WTC11 (cell line): Measurements from ENCODE around the gene PDE11A. TPM values are rescaled to one million over a fixed set of nuclear protein-coding genes. Genes with fewer than 3 reads are reported as not detected.

Experiments used
- ATAC-seq: fragments of 200-7000 bp; cut with Tn5 transposase; 2 replicates; pipeline ENCODE4 v1.10.0; 2021; ENCODE audit warnings: mild to moderate bottlenecking, moderate library complexity
- CTCF ChIA-PET: fragments of 300-600 bp; sonication (Branson Sonifier 250); formaldehyde crosslinking; loops from one replicate; lab custom pipeline; 2021; ENCODE audit warnings: antibody characterized with exemption; lab: Charles Lee
- POLR2A ChIA-PET: fragments of 350-600 bp; sonication (Branson Sonifier 250); formaldehyde crosslinking; loops from one replicate; lab custom pipeline; 2021; ENCODE audit warnings: antibody characterized with exemption; lab: Charles Lee
- DNase-seq: peaks from one replicate; pipeline ENCODE4 v3.0.0; 2021; ENCODE audit warnings: low spot score
- H3K27ac Mint-ChIP-seq: 2 replicates; pipeline ENCODE4 v1.8.0; 2021; ENCODE audit warnings: mixed read lengths
- H3K27me3 Mint-ChIP-seq: 2 replicates; pipeline ENCODE4 v1.8.0; 2021; ENCODE audit warnings: low read depth, mild to moderate bottlenecking, moderate library complexity, mixed read lengths
- H3K36me3 Mint-ChIP-seq: 2 replicates; pipeline ENCODE4 v1.8.0; 2021; ENCODE audit warnings: mixed read lengths
- H3K4me1 Mint-ChIP-seq: 2 replicates; pipeline ENCODE4 v1.8.0; 2022; ENCODE audit warnings: mixed read lengths
- H3K4me3 Mint-ChIP-seq: 2 replicates; pipeline ENCODE4 v1.8.0; 2021; ENCODE audit warnings: mild to moderate bottlenecking, moderate library complexity, mixed read lengths
- H3K9me3 Mint-ChIP-seq: 2 replicates; pipeline ENCODE4 v1.8.0; 2021; ENCODE audit warnings: mixed read lengths
- ATF1 ChIP-seq: sonication (generic); formaldehyde crosslinking; IDR thresholded peaks from 2 replicates; pipeline ENCODE4 v1.8.1; 2023; ENCODE audit warnings: mild to moderate bottlenecking, moderate library complexity, missing genetic modification reagents
- CREM ChIP-seq: sonication (generic); formaldehyde crosslinking; IDR thresholded peaks from 2 replicates; pipeline ENCODE4 v1.8.1; 2022; ENCODE audit warnings: mild to moderate bottlenecking, missing genetic modification reagents, moderate library complexity
- GRHL2 ChIP-seq: fragments of 250-450 bp; sonication (Bioruptor Pico); IDR thresholded peaks from 2 replicates; pipeline ENCODE4 v1.8.0; 2022; ENCODE audit warnings: mild to moderate bottlenecking, moderate library complexity; ENCODE audit not compliant: insufficient replicate concordance, severe bottlenecking
- GTF2I ChIP-seq: fragments of 250-450 bp; sonication (Bioruptor Pico); conservative IDR thresholded peaks from 2 replicates; pipeline ENCODE4 v1.4.0; 2021; ENCODE audit warnings: mild to moderate bottlenecking
- MXD4 ChIP-seq: fragments of 250-450 bp; sonication (Bioruptor Pico); IDR thresholded peaks from 2 replicates; pipeline ENCODE4 v1.8.0; 2021; ENCODE audit warnings: mild to moderate bottlenecking, moderate library complexity, borderline replicate concordance
- NFYB ChIP-seq: sonication (generic); formaldehyde crosslinking; conservative IDR thresholded peaks from 2 replicates; pipeline ENCODE4 v1.8.0; 2022; ENCODE audit warnings: low read depth, missing genetic modification reagents
- NR2C2 ChIP-seq: sonication (generic); formaldehyde crosslinking; IDR thresholded peaks from 2 replicates; pipeline ENCODE4 v1.8.0; 2022; ENCODE audit warnings: mild to moderate bottlenecking, missing genetic modification reagents
- SP1 ChIP-seq: sonication (generic); formaldehyde crosslinking; conservative IDR thresholded peaks from 2 replicates; pipeline ENCODE4 v1.8.1; 2022; ENCODE audit warnings: missing genetic modification reagents
- TEAD1 ChIP-seq: sonication (generic); formaldehyde crosslinking; IDR thresholded peaks from 2 replicates; pipeline ENCODE4 v1.8.0; 2022; ENCODE audit warnings: mild to moderate bottlenecking, missing genetic modification reagents
- ZNF121 ChIP-seq: sonication (generic); formaldehyde crosslinking; IDR thresholded peaks from 2 replicates; pipeline ENCODE4 v1.8.0; 2023; ENCODE audit warnings: missing genetic modification reagents
- ZNF138 ChIP-seq: sonication (generic); formaldehyde crosslinking; conservative IDR thresholded peaks from 2 replicates; pipeline ENCODE4 v1.8.1; 2022; ENCODE audit warnings: mild to moderate bottlenecking, moderate library complexity, missing genetic modification reagents
- ZNF423 ChIP-seq: fragments of 250-450 bp; sonication (Bioruptor Pico); IDR thresholded peaks from 2 replicates; pipeline ENCODE4 v2.1.2; 2022; ENCODE audit warnings: mild to moderate bottlenecking, moderate library complexity
- total RNA-seq: library from RNA; stranded (reverse); gene quantifications from 3 replicates; pipeline ENCODE4 v1.2.3, GENCODE V29; 2021
- TF ChIP-seq, protein P1 (sequence below): sonication (generic); formaldehyde crosslinking; conservative IDR thresholded peaks from 2 replicates; pipeline ENCODE4 v1.8.1; 2022; ENCODE audit warnings: mild to moderate bottlenecking, missing genetic modification reagents
- TF ChIP-seq, protein P2 (sequence below): sonication (generic); formaldehyde crosslinking; IDR thresholded peaks from 2 replicates; pipeline ENCODE4 v1.8.1; 2022; ENCODE audit warnings: mild to moderate bottlenecking, missing genetic modification reagents, moderate library complexity, borderline replicate concordance
- TF ChIP-seq, protein P3 (sequence below): sonication (generic); formaldehyde crosslinking; IDR thresholded peaks from 2 replicates; pipeline ENCODE4 v1.8.1; 2023; ENCODE audit warnings: mild to moderate bottlenecking, missing genetic modification reagents
- TF ChIP-seq, protein P4 (sequence below): sonication (generic); formaldehyde crosslinking; IDR thresholded peaks from 2 replicates; pipeline ENCODE4 v1.8.0; 2022; ENCODE audit warnings: missing genetic modification reagents
- TF ChIP-seq, protein P5 (sequence below): sonication (generic); formaldehyde crosslinking; IDR thresholded peaks from 2 replicates; pipeline ENCODE4 v1.8.0; 2022; ENCODE audit warnings: mild to moderate bottlenecking, missing genetic modification reagents
- TF ChIP-seq, protein P6 (sequence below): fragments of 250-450 bp; sonication (Bioruptor Pico); IDR thresholded peaks from 2 replicates; pipeline ENCODE4 v1.9.0; 2021; ENCODE audit warnings: mild to moderate bottlenecking, borderline replicate concordance
- TF ChIP-seq, protein P7 (sequence below): sonication (generic); formaldehyde crosslinking; IDR thresholded peaks from 2 replicates; pipeline ENCODE4 v1.8.1; 2022; ENCODE audit warnings: missing genetic modification reagents, borderline replicate concordance
- TF ChIP-seq, protein P8 (sequence below): sonication (generic); formaldehyde crosslinking; IDR thresholded peaks from 2 replicates; pipeline ENCODE4 v1.8.0; 2023; ENCODE audit warnings: mild to moderate bottlenecking, missing genetic modification reagents

The PDE11A gene
- total RNA-seq, 1 experiment from 2014 or later: 0.13 TPM

DNA sequence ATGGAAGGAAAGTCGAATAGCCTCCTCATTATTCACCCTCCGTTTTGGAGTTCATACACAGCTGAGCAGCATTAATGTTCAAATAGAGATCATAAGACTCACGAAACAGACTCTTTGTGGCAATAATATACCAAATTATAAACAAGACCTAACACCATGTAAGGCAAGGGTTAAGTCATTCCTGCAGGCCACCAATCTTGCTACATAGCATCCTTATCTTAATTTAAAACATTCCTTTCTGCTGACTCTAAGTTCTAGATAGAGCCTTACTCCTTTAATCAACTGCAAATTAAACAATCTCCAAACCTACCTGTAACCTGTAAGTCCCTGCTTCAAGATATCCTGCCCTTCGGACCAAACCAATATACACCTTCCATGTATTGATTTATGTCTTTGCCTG, 178.0 kb downstream of the PDE11A start:
- POLR2A ChIA-PET: no interaction called here
- CTCF ChIA-PET: no interaction called here
- no peak for DNase-seq
- H3K36me3 Mint-ChIP-seq: no peaks in the 10 kb centered on the region
- no peaks in the 10 kb centered on the region for H3K9me3 Mint-ChIP-seq
- H3K4me1 Mint-ChIP-seq: peaks cover 21% of the 10 kb centered on the region
- no peak overlapping the region for H3K27ac Mint-ChIP-seq
- ATAC-seq: no peak
- no peak for TF ChIP-seq ZNF138 (CRISPR knock-in tag)
- no peak for TF ChIP-seq GTF2I (CRISPR knock-in tag)
- no peak for TF ChIP-seq ATF1
- TF ChIP-seq NR2C2: no peak
- no peak for TF ChIP-seq NFYB
- TF ChIP-seq GRHL2 (CRISPR knock-in tag): no peak
- TF ChIP-seq, protein P1, sequence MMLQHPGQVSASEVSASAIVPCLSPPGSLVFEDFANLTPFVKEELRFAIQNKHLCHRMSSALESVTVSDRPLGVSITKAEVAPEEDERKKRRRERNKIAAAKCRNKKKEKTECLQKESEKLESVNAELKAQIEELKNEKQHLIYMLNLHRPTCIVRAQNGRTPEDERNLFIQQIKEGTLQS (CRISPR knock-in tag): no peak
- TF ChIP-seq CREM (CRISPR knock-in tag): no peak
- no peak for TF ChIP-seq ZNF121 (CRISPR knock-in tag)
- TF ChIP-seq, protein P2, sequence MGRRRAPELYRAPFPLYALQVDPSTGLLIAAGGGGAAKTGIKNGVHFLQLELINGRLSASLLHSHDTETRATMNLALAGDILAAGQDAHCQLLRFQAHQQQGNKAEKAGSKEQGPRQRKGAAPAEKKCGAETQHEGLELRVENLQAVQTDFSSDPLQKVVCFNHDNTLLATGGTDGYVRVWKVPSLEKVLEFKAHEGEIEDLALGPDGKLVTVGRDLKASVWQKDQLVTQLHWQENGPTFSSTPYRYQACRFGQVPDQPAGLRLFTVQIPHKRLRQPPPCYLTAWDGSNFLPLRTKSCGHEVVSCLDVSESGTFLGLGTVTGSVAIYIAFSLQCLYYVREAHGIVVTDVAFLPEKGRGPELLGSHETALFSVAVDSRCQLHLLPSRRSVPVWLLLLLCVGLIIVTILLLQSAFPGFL (CRISPR knock-in tag): no peak
- TF ChIP-seq, all 79 proteins: peak for 0
- Mint-ChIP-seq H3K4me3 (no peak overlapping the region), H3K27me3 (no peaks in the 10 kb centered on the region)

DNA sequence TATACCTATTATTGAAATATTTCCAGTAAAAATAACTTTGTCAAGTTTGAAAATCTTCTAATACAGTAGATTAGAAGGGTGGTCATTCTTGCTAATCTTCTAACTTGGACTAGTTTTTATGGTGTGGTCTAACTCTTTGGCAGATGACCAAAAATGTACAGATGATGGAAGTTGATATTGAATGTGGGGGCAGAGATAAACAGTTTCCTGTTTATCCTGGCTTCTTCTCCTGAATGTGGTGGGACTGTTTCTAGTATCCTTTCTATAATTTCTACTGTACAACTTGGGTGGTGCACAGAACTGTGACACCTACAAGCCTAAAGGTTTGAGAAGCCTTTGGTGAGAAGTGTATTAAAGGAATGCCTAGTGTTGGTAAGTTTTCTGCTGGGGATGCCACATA, 178.7 kb downstream of the PDE11A start:
- ATAC-seq: no peak
- Mint-ChIP-seq H3K4me1 (peaks cover 28% of the 10 kb centered on the region), H3K36me3 (no peaks in the 10 kb centered on the region), H3K4me3 (no peak overlapping the region), H3K27ac (no peak overlapping the region), H3K9me3 (no peaks in the 10 kb centered on the region), H3K27me3 (no peaks in the 10 kb centered on the region)
- DNase-seq: no peak
- POLR2A ChIA-PET: no interaction called here
- CTCF ChIA-PET: interaction anchor here (2.4 kb wide), 1 partner anchor 12 kb away, joined by 7 read pairs; no protein-coding TSS in a partner anchor
- no peak for TF ChIP-seq SP1 (CRISPR knock-in tag)
- TF ChIP-seq, protein P3, sequence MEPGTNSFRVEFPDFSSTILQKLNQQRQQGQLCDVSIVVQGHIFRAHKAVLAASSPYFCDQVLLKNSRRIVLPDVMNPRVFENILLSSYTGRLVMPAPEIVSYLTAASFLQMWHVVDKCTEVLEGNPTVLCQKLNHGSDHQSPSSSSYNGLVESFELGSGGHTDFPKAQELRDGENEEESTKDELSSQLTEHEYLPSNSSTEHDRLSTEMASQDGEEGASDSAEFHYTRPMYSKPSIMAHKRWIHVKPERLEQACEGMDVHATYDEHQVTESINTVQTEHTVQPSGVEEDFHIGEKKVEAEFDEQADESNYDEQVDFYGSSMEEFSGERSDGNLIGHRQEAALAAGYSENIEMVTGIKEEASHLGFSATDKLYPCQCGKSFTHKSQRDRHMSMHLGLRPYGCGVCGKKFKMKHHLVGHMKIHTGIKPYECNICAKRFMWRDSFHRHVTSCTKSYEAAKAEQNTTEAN: no peak
- TF ChIP-seq CREM (CRISPR knock-in tag): no peak
- no peak for TF ChIP-seq NR2C2
- TF ChIP-seq, protein P4, sequence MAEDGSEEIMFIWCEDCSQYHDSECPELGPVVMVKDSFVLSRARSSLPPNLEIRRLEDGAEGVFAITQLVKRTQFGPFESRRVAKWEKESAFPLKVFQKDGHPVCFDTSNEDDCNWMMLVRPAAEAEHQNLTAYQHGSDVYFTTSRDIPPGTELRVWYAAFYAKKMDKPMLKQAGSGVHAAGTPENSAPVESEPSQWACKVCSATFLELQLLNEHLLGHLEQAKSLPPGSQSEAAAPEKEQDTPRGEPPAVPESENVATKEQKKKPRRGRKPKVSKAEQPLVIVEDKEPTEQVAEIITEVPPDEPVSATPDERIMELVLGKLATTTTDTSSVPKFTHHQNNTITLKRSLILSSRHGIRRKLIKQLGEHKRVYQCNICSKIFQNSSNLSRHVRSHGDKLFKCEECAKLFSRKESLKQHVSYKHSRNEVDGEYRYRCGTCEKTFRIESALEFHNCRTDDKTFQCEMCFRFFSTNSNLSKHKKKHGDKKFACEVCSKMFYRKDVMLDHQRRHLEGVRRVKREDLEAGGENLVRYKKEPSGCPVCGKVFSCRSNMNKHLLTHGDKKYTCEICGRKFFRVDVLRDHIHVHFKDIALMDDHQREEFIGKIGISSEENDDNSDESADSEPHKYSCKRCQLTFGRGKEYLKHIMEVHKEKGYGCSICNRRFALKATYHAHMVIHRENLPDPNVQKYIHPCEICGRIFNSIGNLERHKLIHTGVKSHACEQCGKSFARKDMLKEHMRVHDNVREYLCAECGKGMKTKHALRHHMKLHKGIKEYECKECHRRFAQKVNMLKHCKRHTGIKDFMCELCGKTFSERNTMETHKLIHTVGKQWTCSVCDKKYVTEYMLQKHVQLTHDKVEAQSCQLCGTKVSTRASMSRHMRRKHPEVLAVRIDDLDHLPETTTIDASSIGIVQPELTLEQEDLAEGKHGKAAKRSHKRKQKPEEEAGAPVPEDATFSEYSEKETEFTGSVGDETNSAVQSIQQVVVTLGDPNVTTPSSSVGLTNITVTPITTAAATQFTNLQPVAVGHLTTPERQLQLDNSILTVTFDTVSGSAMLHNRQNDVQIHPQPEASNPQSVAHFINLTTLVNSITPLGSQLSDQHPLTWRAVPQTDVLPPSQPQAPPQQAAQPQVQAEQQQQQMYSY (CRISPR knock-in tag): no peak
- TF ChIP-seq ZNF423 (CRISPR knock-in tag): no peak
- TF ChIP-seq, protein P5, sequence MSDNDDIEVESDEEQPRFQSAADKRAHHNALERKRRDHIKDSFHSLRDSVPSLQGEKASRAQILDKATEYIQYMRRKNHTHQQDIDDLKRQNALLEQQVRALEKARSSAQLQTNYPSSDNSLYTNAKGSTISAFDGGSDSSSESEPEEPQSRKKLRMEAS: no peak
- TF ChIP-seq MXD4 (CRISPR knock-in tag): no peak
- TF ChIP-seq, protein P6, sequence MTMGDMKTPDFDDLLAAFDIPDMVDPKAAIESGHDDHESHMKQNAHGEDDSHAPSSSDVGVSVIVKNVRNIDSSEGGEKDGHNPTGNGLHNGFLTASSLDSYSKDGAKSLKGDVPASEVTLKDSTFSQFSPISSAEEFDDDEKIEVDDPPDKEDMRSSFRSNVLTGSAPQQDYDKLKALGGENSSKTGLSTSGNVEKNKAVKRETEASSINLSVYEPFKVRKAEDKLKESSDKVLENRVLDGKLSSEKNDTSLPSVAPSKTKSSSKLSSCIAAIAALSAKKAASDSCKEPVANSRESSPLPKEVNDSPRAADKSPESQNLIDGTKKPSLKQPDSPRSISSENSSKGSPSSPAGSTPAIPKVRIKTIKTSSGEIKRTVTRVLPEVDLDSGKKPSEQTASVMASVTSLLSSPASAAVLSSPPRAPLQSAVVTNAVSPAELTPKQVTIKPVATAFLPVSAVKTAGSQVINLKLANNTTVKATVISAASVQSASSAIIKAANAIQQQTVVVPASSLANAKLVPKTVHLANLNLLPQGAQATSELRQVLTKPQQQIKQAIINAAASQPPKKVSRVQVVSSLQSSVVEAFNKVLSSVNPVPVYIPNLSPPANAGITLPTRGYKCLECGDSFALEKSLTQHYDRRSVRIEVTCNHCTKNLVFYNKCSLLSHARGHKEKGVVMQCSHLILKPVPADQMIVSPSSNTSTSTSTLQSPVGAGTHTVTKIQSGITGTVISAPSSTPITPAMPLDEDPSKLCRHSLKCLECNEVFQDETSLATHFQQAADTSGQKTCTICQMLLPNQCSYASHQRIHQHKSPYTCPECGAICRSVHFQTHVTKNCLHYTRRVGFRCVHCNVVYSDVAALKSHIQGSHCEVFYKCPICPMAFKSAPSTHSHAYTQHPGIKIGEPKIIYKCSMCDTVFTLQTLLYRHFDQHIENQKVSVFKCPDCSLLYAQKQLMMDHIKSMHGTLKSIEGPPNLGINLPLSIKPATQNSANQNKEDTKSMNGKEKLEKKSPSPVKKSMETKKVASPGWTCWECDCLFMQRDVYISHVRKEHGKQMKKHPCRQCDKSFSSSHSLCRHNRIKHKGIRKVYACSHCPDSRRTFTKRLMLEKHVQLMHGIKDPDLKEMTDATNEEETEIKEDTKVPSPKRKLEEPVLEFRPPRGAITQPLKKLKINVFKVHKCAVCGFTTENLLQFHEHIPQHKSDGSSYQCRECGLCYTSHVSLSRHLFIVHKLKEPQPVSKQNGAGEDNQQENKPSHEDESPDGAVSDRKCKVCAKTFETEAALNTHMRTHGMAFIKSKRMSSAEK (CRISPR knock-in tag): no peak
- no peak for TF ChIP-seq ATF1
- no peak for TF ChIP-seq TEAD1
- TF ChIP-seq, protein P7, sequence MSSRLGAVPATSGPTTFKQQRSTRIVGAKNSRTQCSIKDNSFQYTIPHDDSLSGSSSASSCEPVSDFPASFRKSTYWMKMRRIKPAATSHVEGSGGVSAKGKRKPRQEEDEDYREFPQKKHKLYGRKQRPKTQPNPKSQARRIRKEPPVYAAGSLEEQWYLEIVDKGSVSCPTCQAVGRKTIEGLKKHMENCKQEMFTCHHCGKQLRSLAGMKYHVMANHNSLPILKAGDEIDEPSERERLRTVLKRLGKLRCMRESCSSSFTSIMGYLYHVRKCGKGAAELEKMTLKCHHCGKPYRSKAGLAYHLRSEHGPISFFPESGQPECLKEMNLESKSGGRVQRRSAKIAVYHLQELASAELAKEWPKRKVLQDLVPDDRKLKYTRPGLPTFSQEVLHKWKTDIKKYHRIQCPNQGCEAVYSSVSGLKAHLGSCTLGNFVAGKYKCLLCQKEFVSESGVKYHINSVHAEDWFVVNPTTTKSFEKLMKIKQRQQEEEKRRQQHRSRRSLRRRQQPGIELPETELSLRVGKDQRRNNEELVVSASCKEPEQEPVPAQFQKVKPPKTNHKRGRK (CRISPR knock-in tag): no peak
- TF ChIP-seq GRHL2 (CRISPR knock-in tag): no peak
- TF ChIP-seq, protein P8, sequence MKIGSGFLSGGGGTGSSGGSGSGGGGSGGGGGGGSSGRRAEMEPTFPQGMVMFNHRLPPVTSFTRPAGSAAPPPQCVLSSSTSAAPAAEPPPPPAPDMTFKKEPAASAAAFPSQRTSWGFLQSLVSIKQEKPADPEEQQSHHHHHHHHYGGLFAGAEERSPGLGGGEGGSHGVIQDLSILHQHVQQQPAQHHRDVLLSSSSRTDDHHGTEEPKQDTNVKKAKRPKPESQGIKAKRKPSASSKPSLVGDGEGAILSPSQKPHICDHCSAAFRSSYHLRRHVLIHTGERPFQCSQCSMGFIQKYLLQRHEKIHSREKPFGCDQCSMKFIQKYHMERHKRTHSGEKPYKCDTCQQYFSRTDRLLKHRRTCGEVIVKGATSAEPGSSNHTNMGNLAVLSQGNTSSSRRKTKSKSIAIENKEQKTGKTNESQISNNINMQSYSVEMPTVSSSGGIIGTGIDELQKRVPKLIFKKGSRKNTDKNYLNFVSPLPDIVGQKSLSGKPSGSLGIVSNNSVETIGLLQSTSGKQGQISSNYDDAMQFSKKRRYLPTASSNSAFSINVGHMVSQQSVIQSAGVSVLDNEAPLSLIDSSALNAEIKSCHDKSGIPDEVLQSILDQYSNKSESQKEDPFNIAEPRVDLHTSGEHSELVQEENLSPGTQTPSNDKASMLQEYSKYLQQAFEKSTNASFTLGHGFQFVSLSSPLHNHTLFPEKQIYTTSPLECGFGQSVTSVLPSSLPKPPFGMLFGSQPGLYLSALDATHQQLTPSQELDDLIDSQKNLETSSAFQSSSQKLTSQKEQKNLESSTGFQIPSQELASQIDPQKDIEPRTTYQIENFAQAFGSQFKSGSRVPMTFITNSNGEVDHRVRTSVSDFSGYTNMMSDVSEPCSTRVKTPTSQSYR (CRISPR knock-in tag): no peak
